Endometrial microvascular endothelial cells (primary cell): ENCODE data around the gene DISP2. TPM values are rescaled to one million over a fixed set of nuclear protein-coding genes. Genes with fewer than 3 reads are reported as not detected.

ENCODE experiments used
- in situ Hi-C: cut with HindIII; loops from 2 replicates; pipeline ENCODE4 v1.10.0; 2017; ENCODE audit warnings: low sequenced_read_pairs, low pct_unique_long_range_greater_than_20kb; ENCODE audit errors: inconsistent ontology term
- total RNA-seq: library from RNA; depleted of rRNA; stranded (reverse); fragments of >200 nt; gene quantifications from one replicate; pipeline ENCODE4 v1.2.3, GENCODE V29; 2015; ENCODE audit errors: inconsistent ontology term

Gene DISP2, protein sequence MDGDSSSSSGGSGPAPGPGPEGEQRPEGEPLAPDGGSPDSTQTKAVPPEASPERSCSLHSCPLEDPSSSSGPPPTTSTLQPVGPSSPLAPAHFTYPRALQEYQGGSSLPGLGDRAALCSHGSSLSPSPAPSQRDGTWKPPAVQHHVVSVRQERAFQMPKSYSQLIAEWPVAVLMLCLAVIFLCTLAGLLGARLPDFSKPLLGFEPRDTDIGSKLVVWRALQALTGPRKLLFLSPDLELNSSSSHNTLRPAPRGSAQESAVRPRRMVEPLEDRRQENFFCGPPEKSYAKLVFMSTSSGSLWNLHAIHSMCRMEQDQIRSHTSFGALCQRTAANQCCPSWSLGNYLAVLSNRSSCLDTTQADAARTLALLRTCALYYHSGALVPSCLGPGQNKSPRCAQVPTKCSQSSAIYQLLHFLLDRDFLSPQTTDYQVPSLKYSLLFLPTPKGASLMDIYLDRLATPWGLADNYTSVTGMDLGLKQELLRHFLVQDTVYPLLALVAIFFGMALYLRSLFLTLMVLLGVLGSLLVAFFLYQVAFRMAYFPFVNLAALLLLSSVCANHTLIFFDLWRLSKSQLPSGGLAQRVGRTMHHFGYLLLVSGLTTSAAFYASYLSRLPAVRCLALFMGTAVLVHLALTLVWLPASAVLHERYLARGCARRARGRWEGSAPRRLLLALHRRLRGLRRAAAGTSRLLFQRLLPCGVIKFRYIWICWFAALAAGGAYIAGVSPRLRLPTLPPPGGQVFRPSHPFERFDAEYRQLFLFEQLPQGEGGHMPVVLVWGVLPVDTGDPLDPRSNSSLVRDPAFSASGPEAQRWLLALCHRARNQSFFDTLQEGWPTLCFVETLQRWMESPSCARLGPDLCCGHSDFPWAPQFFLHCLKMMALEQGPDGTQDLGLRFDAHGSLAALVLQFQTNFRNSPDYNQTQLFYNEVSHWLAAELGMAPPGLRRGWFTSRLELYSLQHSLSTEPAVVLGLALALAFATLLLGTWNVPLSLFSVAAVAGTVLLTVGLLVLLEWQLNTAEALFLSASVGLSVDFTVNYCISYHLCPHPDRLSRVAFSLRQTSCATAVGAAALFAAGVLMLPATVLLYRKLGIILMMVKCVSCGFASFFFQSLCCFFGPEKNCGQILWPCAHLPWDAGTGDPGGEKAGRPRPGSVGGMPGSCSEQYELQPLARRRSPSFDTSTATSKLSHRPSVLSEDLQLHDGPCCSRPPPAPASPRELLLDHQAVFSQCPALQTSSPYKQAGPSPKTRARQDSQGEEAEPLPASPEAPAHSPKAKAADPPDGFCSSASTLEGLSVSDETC (N-terminal part only)
- total RNA-seq, result 0.46 TPM

DNA sequence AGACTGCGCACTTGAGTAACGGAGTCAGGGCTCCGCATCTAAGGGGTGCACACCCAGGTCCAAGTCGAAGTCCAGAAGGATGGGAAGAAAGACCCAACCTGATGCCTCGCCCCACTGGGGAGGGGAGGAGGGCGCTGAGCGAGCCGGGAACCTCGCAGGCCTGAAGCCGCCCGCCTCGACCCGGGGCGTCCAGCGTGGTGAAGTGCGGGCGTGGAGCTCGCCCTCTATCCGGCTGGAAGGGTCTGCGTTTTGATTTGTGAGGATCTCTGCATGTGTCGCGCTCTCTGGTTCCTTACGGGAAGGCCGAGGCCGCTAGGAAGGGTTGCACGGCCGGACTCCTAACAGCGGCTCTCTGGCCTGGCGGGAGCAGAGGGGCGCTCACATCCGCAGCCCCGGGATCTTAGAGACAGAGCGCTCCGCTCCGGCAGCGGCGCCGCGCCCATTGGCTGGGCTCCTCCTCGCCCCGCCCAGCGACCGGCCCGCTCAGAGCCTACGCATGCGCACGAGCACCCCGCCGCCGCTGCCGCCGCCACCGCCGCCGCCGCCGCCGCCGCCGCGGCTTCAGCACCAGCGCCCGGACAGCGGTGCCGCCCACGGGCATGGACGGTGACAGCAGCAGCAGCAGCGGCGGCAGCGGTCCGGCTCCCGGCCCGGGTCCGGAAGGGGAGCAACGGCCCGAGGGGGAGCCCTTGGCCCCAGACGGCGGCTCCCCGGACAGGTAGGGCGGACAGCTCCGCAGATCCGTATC lies at the start of gene DISP2:
Gene DISP2, plus strand, starts transcription at position 497 of the 748 bp plus-strand sequence. Its CDS starts 103 bp downstream, at position 600.
- in situ Hi-C loops, result no loop called here

- in situ Hi-C loops, result no loop called here
These were observed 48.6 kb upstream of the DISP2 start for GRCh38 chr15:40309344-40309862.

DNA sequence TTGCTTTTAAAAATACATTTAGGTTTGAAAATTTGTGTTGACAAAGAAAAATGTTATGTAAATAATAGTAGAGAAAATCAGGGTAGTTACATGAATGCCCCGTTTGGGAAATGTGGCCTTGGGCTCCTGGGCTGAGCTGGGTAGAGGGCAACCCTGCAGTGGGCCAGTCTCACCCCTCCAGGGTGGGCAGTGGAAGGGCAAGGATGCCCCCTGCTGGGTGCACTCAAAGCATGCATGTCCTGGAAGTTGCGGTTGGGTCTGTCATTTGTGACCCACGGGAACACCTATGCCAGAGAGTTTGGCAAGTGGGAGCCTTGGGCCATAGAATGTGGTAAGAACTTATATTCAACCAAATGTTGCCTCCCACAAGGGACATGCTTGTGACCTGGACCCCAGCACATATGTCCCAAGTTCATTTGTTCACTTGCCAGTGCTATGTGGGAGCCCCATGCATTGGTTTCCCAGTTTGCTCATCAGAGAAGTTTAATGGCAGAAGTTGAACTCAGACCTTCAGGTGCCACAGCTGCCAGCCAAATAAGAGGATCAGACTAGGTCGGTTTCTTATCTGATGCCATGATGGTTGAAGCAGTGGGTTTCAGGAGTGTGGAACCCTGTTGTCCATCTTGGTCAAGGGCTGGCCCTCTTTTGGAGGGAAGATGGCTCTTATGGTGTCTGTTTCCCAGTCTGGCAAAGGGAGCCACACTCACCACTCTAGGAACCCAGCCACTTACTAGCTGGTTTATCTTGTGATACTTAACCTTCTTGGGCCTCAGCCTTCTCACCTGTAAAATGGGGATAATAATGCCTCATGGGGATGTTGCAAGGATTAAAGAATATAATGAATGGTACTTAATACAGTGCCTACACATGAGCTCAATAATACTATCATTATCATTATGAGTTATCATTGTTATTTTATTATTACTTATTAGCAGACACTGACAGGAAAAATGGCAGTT lies 47.7 kb upstream of the DISP2 start:
- in situ Hi-C loops, result no loop called here

DNA sequence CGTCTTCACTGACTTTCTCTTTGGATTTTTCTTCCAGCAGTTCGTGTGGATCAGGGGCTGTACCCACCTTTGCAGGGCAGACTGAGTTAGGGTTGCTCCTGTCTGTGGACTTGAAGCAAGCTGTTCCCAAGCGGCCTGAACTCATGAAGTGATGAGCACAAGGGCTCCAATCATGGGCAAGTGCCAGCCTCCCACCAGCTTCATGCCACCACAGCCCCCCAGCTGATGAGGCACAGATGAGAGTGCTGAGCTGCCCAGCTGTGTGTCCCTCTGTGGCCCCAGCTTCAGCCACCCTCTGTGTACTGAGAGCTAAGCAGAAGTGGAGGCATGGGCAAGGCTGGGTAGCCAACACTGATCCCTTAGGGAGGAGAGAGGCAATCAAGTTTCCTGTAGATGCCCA lies 47.0 kb upstream of the DISP2 start:
- in situ Hi-C loops, result no loop called here

DNA sequence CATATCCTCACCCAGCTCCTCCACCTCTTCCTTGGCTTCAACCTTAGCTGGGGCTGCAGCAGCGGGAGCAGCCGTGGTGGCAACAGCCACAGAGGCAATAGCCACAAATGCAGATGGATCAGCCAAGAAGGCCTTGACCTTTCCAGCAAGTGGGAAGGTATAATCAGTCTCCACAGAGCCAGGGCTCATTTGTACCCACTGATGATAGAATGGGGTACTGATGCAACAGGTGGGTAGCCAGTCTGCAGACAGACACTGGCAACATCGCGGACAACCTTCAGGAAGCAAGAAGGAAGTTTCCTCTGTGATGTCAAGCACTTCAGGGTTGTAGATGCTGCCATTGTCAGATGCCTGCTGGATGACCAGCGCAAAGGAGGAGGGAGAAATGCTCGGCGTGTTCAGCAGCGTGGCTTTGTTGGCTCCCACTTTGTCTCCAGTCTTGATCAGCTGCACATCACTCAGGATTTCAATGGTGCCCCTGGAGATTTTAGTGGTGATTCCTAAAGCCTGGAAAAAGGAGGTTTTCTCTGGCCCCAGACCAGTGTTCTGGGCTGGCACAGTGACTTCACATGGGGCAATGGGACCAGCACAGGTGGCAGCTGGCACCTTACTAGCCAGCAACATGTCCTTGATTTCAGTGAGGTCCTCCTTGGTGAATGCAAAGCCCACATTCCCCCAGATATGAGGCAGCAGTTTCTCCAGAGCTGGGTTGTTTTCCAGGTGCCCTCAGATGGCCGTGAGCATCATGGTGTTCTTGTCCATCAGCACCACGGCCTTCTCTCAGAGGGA lies 45.5 kb upstream of the DISP2 start:
- in situ Hi-C loops, result no loop called here

- in situ Hi-C loops, result no loop called here
These were observed 44.3 kb upstream of the DISP2 start for GRCh38 chr15:40313531-40314398.

DNA sequence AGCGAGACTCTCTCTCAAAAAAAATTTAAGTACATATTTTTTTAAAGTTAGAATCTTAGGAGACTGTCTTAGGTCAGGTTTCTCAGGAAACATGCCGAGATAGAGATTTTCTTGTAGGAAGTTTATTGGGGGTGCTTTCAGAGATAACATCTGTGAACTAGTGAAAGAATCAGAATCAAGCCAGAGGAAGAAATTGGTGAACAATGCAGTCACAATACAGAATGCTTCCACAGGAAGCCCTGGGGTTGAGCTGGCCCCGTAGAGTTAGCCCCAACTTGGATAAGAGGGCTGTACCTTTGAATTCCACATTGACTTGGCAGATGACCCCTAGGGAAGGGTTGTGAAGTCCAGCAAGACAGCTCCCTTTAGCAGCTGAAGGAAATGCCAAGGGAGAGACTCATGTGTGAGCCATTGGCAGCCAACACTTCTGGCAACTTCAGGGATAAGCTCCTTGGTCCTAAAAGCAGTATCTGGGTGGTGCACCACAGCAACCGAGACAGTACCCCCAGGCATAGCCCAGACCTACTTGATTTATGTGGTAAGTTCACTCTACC lies 43.2 kb upstream of the DISP2 start:
- in situ Hi-C loops, result no loop called here

DNA sequence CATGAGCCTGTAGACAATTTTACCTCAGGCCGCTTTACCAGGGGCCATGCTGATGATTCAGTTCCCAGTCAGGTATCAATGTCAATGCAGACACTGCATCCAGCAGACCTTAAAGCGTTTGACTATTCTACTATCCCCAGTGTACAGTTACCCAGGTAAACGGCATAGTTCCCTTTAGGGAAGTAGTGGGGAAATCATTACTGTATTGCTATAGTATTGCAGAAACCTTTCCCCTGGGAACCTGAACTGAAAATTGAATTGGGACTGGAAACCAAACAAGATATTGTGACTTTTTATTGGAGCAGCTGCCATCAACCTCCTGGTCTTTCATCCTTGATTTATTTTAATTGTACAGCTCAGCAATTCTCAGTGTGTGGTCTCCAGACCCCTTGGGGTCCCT lies 41.1 kb upstream of the DISP2 start:
- in situ Hi-C loops, result no loop called here

- in situ Hi-C loops, result no loop called here
These were observed 40.4 kb upstream of the DISP2 start for GRCh38 chr15:40317580-40317979.

DNA sequence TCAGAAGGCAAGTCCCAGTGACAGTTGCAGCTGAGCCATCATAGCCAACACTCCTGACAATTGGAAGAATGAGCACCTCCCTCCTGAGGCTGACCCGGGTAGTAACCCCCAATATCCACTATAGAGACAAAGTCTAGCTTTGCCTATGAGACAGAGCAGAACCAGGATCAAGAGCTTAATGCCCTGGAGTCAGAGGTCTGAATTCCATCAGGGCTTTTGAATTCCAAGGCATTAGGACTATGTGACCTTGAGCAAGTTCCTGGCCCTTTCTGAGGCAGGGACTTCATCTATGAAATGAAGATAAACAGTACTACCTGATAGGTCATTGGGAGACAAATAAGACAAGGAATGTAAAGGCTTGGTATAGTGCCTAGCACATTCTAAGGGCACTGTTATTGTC lies 37.6 kb upstream of the DISP2 start:
- in situ Hi-C loops, result no loop called here

DNA sequence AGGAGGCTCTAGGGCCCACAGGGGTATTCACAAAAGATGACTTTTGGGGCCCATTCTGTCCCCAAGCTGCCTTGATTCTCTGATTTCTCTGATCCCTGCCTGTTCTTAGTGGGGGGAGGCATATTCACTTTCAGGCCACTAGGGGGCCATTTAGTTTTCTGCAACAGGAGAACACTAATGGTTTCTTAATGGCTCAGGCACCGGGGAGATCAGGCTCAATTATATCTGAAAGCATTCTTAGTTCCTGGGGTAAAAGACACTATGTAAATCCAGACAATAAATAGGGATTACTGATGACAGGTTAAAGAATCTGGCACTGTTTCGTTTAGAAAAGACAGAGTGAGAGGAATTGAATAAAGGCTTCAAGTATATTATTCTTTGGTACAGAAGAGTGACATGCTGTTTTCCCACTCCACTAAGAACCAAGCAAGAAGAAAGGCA lies 37.1 kb upstream of the DISP2 start:
- in situ Hi-C loops, result no loop called here

DNA sequence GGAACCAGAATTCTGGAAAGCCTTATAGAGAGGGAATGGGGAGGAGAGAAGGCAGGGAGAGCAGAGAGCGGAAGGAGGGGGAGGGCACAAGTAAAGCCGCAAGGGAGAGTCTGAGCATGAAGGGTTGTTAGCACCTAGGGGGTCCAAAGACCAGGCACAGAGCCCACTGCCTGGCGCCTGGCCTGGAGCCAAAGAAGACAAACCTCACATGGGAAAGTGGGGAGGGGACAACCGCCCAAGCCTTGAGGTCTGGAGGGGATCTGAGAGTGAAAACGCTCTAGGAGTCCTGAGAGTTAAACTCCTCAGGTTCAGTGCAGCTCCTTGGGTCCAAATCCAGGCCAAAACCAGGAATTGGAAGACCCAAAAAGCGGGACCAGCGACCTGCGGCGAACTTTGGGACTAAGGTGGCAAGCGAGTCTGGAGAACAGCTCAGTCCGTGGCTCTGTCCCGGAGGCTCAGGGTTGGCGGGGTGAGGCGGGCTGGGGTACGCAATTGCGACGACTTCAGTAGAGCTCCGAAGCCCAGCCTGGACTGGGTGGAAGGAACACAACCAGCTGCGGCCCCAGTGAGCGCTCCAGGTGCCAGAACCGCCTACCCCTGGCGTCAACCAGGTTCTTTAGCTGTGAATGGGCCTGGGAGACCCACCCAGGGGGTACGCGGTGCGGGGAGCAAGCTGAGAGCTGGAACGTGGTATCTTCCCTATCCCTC lies 35.3 kb upstream of the DISP2 start:
- in situ Hi-C loops, result no loop called here

- in situ Hi-C loops, result no loop called here
These were observed 34.6 kb upstream of the DISP2 start, which contains the start of gene INAFM2 for GRCh38 chr15:40323239-40323952. TSS of gene INAFM2 (plus strand) at chr15:40323692. CDS start at chr15:40324056, 364 bp downstream.
